WI38 (cell line): ENCODE measurements around the gene NINL.

Experiments
- H3K4me3 ChIP-seq: 2 replicates; pipeline ENCODE4 v1.5.1; 2011; ENCODE audit warnings: low read depth, mild to moderate bottlenecking, control low read depth, low read length
- TF ChIP-seq, protein P1 (sequence below): IDR thresholded peaks from 2 replicates; pipeline ENCODE4 v1.5.1; 2012; ENCODE audit warnings: low read depth, mild to moderate bottlenecking, control low read depth, low read length

NINL gene

DNA sequence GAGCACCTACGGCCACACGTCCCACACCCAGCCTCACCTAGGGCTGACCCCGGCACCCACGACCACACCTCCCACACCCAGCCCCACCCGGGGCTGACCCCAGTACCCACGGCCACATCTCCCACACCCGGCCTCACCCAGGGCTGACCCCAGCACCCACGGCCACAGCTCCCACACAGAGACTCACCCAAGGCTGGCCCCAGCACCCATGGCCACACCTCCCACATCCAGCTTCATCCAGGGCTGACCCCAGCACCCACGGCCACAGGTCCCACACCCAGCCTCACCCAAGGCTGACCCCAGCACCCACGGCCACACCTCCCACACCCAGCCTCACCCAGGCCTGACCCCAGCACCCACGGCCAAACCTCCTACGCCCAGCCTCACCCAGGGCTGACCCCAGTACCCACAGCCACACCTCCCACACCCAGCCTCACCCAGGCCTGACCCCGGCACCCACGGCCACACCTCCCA is 36.7 kb downstream of the NINL start:
- TF ChIP-seq, protein P1, sequence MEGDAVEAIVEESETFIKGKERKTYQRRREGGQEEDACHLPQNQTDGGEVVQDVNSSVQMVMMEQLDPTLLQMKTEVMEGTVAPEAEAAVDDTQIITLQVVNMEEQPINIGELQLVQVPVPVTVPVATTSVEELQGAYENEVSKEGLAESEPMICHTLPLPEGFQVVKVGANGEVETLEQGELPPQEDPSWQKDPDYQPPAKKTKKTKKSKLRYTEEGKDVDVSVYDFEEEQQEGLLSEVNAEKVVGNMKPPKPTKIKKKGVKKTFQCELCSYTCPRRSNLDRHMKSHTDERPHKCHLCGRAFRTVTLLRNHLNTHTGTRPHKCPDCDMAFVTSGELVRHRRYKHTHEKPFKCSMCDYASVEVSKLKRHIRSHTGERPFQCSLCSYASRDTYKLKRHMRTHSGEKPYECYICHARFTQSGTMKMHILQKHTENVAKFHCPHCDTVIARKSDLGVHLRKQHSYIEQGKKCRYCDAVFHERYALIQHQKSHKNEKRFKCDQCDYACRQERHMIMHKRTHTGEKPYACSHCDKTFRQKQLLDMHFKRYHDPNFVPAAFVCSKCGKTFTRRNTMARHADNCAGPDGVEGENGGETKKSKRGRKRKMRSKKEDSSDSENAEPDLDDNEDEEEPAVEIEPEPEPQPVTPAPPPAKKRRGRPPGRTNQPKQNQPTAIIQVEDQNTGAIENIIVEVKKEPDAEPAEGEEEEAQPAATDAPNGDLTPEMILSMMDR = no peak
- H3K4me3 ChIP-seq = no peak overlapping the region

DNA sequence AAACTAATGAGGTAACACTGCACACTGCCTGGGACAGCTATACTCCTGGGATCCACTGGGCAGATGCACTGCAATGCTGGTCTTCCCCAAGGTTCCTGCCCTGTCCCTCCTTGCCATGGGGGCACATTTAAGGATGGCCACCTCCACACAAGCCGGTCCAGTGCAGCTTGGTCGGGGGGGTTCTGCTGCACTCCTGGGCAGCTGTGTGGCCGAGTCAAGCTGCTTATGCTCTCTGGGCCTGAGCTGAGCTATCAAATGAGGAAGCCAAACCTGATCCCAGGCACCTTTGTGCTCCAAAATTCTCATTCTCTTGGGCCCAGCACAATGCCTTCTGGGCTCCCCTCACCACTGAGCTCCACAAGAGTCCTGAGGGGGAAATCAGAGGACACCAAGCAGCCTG is 37.3 kb downstream of the NINL start:
- TF ChIP-seq, protein P1 = no peak
- H3K4me3 ChIP-seq = no peak overlapping the region

DNA sequence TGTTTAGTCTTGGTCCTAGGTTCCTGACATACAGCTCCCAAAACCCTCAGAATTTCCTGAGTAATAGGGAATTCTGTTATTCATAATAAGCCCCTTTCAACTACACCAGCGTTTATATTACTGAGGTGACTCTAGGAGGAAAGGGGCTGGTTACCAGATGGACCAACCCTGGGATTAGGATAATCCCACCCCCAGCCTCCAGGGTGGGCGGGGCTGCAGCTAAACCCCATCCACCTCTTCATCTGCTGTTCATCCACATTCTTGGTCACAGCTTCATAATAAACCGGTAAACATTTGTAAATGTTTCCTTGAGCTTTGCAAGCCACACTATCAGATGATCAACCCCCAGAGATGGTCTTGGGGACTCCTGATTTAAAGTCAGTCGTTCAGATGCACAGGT is 38.3 kb downstream of the NINL start:
- TF ChIP-seq, protein P1 = no peak
- no peak overlapping the region for H3K4me3 ChIP-seq

DNA sequence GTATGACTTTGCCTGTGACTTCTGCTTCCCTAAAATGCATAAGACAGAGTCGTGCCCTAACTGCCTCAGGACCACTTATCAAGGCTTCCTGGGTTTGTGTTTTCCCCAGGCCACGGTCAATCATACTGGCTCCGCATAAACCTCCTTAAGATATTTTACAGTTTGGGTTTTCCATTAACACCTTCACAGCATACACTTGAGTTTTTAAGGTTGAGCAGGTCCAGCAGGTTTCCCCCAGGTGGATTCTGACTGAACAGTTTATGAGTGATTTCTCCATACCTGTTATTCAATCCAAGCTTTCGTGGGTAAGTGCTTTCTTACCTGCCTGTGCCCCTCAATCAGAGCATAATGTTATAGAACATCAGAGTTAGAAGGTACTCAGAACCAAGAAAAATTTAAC is 39.3 kb downstream of the NINL start:
- TF ChIP-seq, protein P1 = no peak
- no peak overlapping the region for H3K4me3 ChIP-seq

DNA sequence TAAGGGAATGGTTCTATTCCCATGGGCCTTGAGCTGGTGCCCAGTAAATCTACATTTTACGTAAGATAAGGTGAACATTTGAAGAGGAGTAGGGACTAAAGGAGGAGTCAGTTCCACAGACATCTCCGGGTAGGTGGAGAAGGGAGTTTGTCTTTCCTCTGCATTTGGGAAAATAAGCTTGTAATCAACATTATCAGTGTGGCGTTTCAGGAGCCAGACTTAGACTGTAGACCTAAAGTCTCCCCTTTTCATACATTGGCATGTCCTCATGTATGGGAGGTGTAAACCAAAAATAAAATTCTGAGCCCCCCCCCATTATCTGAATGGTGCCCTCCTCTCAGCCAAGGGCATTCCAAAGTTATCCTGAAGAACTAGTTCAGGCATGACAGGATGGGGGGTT is 40.2 kb downstream of the NINL start:
- H3K4me3 ChIP-seq = no peak overlapping the region
- TF ChIP-seq, protein P1 = no peak

DNA sequence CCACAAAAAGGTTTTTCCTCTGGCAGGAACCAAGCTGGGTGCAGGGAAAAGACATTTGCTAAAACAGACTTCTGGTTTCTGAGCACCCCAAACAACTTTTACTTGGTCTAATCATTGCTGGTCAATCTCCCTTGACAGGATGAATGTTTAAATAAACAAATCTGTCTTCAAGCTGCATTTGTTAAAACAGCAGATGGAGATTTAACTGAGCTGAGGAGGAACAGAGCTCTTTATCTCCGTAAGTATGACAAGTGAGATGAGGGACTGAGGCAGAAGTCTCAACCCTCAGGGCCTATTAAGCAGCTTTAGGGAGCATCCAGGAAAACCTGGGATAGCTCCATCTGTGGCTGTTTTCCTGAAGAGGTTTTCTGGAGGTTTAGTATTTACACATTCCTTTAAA is 40.6 kb downstream of the NINL start:
- TF ChIP-seq, protein P1 = no peak
- H3K4me3 ChIP-seq = no peak overlapping the region

DNA sequence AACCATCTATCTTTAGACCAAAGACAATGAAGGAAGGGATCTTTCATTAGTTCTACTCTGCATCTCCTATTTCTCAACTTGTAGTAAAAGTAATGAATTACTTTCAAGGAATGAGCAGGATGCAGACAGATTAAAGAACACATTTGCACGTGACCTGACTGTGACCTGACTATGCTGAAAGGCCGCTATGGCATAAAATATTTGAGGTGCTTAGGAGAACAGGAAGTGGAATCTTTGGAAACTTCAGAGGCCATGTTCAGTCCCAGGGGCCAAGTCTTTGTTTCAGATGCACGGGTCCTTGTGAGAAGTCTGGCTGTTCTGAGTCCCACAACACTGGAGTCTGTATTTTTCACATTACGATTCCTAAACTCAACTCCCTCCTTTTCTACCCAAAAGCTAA is 41.0 kb downstream of the NINL start:
- H3K4me3 ChIP-seq = no peak overlapping the region
- TF ChIP-seq, protein P1 = no peak
